Activated CD4-positive, alpha-beta T cell treated with anti-CD3 and anti-CD28 coated beads for 48 hours (primary cell): Measurements from ENCODE around the gene HSDL2.
"Not testable (repeated sequence)": the region's sequence is repeated elsewhere in the genome, so short reads cannot be mapped to it uniquely, and the experiment has no call there.

Experiments
- DNase-seq: peaks from one replicate; pipeline ENCODE4 v3.0.0-alpha.2; 2020

Gene HSDL2

GRCh38 chr9:112380102-112380824 is at the start of gene HSDL2:
HSDL2 (plus strand) TSS chr9:112380108; CDS start chr9:112380164, 56 bp downstream.
- DNase-seq: peak; percentile 44

GRCh38 chr9:112331674-112331952 is 48.3 kb upstream of the HSDL2 start:
- DNase-seq: no peak

- DNase-seq: no peak
These were observed 47.7 kb upstream of the HSDL2 start for GRCh38 chr9:112332214-112332613.

GRCh38 chr9:112332674-112332976 is 47.3 kb upstream of the HSDL2 start:
- no peak for DNase-seq

GRCh38 chr9:112332977-112333638 is 46.8 kb upstream of the HSDL2 start, which contains the start of gene PTBP3:
PTBP3 (minus strand) TSS chr9:112333619; CDS start chr9:112297865, 35,754 bp downstream.
- peak; percentile 80 for DNase-seq

- DNase-seq: peak; percentile 95
These were observed 46.1 kb upstream of the HSDL2 start for GRCh38 chr9:112333639-112334431.

GRCh38 chr9:112334432-112334841 is 45.5 kb upstream of the HSDL2 start:
- peak; percentile 69 for DNase-seq

- no peak for DNase-seq
These were observed 42.4 kb upstream of the HSDL2 start for GRCh38 chr9:112337547-112337946.

GRCh38 chr9:112338561-112338960 is 41.3 kb upstream of the HSDL2 start:
- DNase-seq: no peak

- no peak for DNase-seq
These were observed 40.0 kb upstream of the HSDL2 start for GRCh38 chr9:112339886-112340285.

- DNase-seq: no peak
These were observed 38.2 kb upstream of the HSDL2 start for GRCh38 chr9:112341730-112342129.

- DNase-seq: peak; percentile 87
These were observed 31.5 kb upstream of the HSDL2 start for GRCh38 chr9:112348257-112349007.

GRCh38 chr9:112349008-112349333 is 30.9 kb upstream of the HSDL2 start:
- no peak for DNase-seq

- DNase-seq: no peak
These were observed 28.7 kb upstream of the HSDL2 start for GRCh38 chr9:112351184-112351583.

- no peak for DNase-seq
These were observed 27.7 kb upstream of the HSDL2 start for GRCh38 chr9:112352209-112352608.

- DNase-seq: no peak
These were observed 25.7 kb upstream of the HSDL2 start for GRCh38 chr9:112354081-112354743.

GRCh38 chr9:112355427-112355897 is 24.4 kb upstream of the HSDL2 start:
- DNase-seq: no peak

GRCh38 chr9:112360047-112360804 is 19.7 kb upstream of the HSDL2 start:
- DNase-seq: no peak

- DNase-seq: no peak
These were observed 18.3 kb upstream of the HSDL2 start for GRCh38 chr9:112361601-112362000.

- no peak for DNase-seq
These were observed 15.1 kb upstream of the HSDL2 start for GRCh38 chr9:112364761-112365160.

- DNase-seq: not testable (repeated sequence)
These were observed 14.7 kb upstream of the HSDL2 start for GRCh38 chr9:112365257-112365656.

GRCh38 chr9:112366591-112366990 is 13.3 kb upstream of the HSDL2 start:
- DNase-seq: no peak
